Neural cell (in vitro differentiated cells): Measurements from ENCODE around the gene PMEPA1. TPM values are rescaled to one million over a fixed set of nuclear protein-coding genes. Genes with fewer than 3 reads are reported as not detected.

ENCODE experiments used
- H2AFZ ChIP-seq: fragments of 200-600, 300-800 bp; sonication (generic), shearing (Covaris generic); 2 replicates; pipeline ENCODE4 v1.6.0; 2014; ENCODE audit warnings: low read depth, mild to moderate bottlenecking, antibody characterized with exemption, low read length, moderate library complexity
- H3F3A ChIP-seq: fragments of 200-600 bp; shearing (Covaris generic); 2 replicates; pipeline ENCODE4 v1.6.1; 2016; ENCODE audit warnings: mild to moderate bottlenecking, moderate library complexity, mixed read lengths, antibody characterized with exemption, low read length; ENCODE audit not compliant: insufficient read depth, poor library complexity, severe bottlenecking
- H3K27ac ChIP-seq: fragments of 200-600, 300-800 bp; sonication (generic), shearing (Covaris generic); 2 replicates; pipeline ENCODE4 v1.5.1; 2014; ENCODE audit warnings: mild to moderate bottlenecking, low read length, moderate library complexity
- H3K27me3 ChIP-seq: fragments of 300-800, 200-600 bp; sonication (generic), shearing (Covaris generic); 2 replicates; pipeline ENCODE4 v1.6.0; 2014; ENCODE audit warnings: mild to moderate bottlenecking, low read depth, low read length, moderate library complexity; ENCODE audit not compliant: insufficient read depth
- H3K36me3 ChIP-seq: fragments of 300-800, 200-600 bp; sonication (generic), shearing (Covaris generic); 2 replicates; pipeline ENCODE4 v1.5.1; 2014; ENCODE audit warnings: mild to moderate bottlenecking, antibody characterized with exemption, low read length, moderate library complexity; ENCODE audit not compliant: insufficient read depth
- H3K4me2 ChIP-seq: fragments of 300-800, 200-600 bp; sonication (generic), shearing (Covaris generic); 2 replicates; pipeline ENCODE4 v1.6.0; 2014; ENCODE audit warnings: mild to moderate bottlenecking, low read length
- H3K4me3 ChIP-seq: fragments of 300-800, 200-600 bp; sonication (generic), shearing (Covaris generic); 2 replicates; pipeline ENCODE4 v1.5.1; 2014; ENCODE audit warnings: mild to moderate bottlenecking, low read length, moderate library complexity
- H3K79me2 ChIP-seq: fragments of 200-600 bp; shearing (Covaris generic); replicated peaks from 2 replicates; pipeline ENCODE4 v1.6.0; 2014; ENCODE audit warnings: mild to moderate bottlenecking, low read length, moderate library complexity; ENCODE audit not compliant: insufficient read depth
- H3K9ac ChIP-seq: fragments of 300-800, 200-600 bp; sonication (generic), shearing (Covaris generic); 2 replicates; pipeline ENCODE4 v1.6.1; 2016; ENCODE audit warnings: mild to moderate bottlenecking, low read length, mixed read lengths
- H3K9me2 ChIP-seq: fragments of 200-600 bp; shearing (Covaris generic); 2 replicates; pipeline ENCODE4 v1.6.1; 2016; ENCODE audit warnings: mild to moderate bottlenecking, low read length, mixed read lengths; ENCODE audit not compliant: insufficient read depth
- H3K9me3 ChIP-seq: fragments of 200-600, 300-800 bp; sonication (generic), shearing (Covaris generic); 2 replicates; pipeline ENCODE4 v1.6.1; 2016; ENCODE audit warnings: mild to moderate bottlenecking, mixed run types, low read length, moderate library complexity, mixed read lengths
- H4K20me1 ChIP-seq: fragments of 200-600 bp; shearing (Covaris generic); 2 replicates; pipeline ENCODE4 v1.6.1; 2016; ENCODE audit warnings: mild to moderate bottlenecking, mixed run types; ENCODE audit not compliant: insufficient read depth
- CTCF ChIP-seq: fragments of 450-650 bp; IDR thresholded peaks from 2 replicates; pipeline ENCODE4 v1.5.1; 2014; ENCODE audit warnings: antibody characterized with exemption, mild to moderate bottlenecking, moderate library complexity; ENCODE audit not compliant: poor library complexity, severe bottlenecking
- EP300 ChIP-seq: fragments of 450-650 bp; conservative IDR thresholded peaks from 2 replicates; pipeline ENCODE4 v1.6.1; 2014; ENCODE audit warnings: antibody characterized with exemption, mild to moderate bottlenecking, moderate library complexity; ENCODE audit not compliant: poor library complexity, severe bottlenecking
- EZH2 ChIP-seq: fragments of 200-600, 300-800 bp; shearing (Covaris generic), sonication (generic); IDR thresholded peaks from 2 replicates; pipeline ENCODE4 v1.6.1; 2014; ENCODE audit warnings: antibody characterized with exemption, low read length, borderline replicate concordance, mild to moderate bottlenecking; ENCODE audit not compliant: insufficient read depth, poor library complexity, severe bottlenecking
- MXI1 ChIP-seq: fragments of 450-650 bp; conservative IDR thresholded peaks from 2 replicates; pipeline ENCODE4 v1.6.1; 2014; ENCODE audit warnings: antibody characterized with exemption, mild to moderate bottlenecking; ENCODE audit not compliant: poor library complexity, severe bottlenecking
- POLR2AphosphoS5 ChIP-seq: IDR thresholded peaks from 2 replicates; pipeline ENCODE4 v1.6.1; 2012
- RAD21 ChIP-seq: fragments of 450-650 bp; conservative IDR thresholded peaks from 2 replicates; pipeline ENCODE4 v1.6.1; 2014; ENCODE audit warnings: antibody characterized with exemption, mild to moderate bottlenecking, moderate library complexity
- REST ChIP-seq: IDR thresholded peaks from 2 replicates; pipeline ENCODE4 v1.6.1; 2012; ENCODE audit warnings: borderline replicate concordance
- SMC3 ChIP-seq: fragments of 450-650 bp; conservative IDR thresholded peaks from 2 replicates; pipeline ENCODE4 v1.6.1; 2014; ENCODE audit warnings: antibody characterized with exemption, mild to moderate bottlenecking, moderate library complexity; ENCODE audit not compliant: poor library complexity
- TAF1 ChIP-seq: IDR thresholded peaks from 2 replicates; pipeline ENCODE4 v1.6.1; 2012; ENCODE audit warnings: low read depth
- polyA plus RNA-seq: library from polyadenylated mRNA; depleted of rRNA; stranded (reverse); fragments of >200 nt; gene quantifications from 2 replicates; pipeline ENCODE4 v1.2.3, GENCODE V29; 2014

The PMEPA1 gene
- polyA plus RNA-seq, 1 donor from 2014 or later: 5.0 TPM

DNA sequence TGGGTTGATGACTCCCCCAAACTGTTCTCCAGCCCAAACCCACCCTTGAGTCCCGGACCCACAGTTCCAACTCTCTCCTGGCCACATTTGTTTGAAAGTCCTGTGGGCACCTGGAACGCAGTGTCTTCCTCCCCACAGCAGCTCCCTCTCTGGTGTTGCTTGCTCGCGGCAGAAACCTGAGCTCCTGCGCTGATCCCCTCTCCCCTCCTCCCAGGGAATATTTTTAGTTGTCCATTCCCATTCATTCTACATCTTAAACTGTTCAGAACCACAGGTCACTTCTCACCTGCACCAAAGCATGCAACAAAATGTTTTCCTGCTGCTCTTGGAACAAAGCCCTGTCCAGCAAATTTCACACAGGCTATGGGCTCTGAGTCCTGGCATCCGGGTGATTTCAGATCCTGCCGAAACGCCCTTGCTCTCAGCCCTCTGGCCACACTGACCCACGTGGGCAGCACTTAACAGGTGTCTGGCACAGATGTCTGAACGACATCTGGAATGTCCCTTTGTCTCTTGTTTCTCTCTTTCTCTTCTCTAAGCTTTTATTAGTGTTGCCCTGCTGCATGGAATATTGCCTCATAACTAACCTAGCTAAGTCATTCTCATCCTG, 27.0 kb upstream of the PMEPA1 start:
- no peak for TF ChIP-seq MXI1
- TF ChIP-seq TAF1: no peak
- no peak for TF ChIP-seq RAD21
- no peak for TF ChIP-seq EZH2
- no peak for TF ChIP-seq REST
- TF ChIP-seq SMC3: no peak
- TF ChIP-seq EP300: no peak
- no peaks in the 10 kb centered on the region for H3F3A ChIP-seq
- no peak overlapping the region for H3K4me2 ChIP-seq

GRCh38 chr20:57735831-57736737, 26.3 kb upstream of the PMEPA1 start:
- no peaks in the 10 kb centered on the region for H4K20me1 ChIP-seq
- H3K36me3 ChIP-seq: no peaks in the 10 kb centered on the region
- H3K9me3 ChIP-seq: no peaks in the 10 kb centered on the region
- no peaks in the 10 kb centered on the region for H3K9me2 ChIP-seq
- H3F3A ChIP-seq: no peaks in the 10 kb centered on the region
- H3K4me3 ChIP-seq: no peak overlapping the region
- H3K79me2 ChIP-seq: no peaks in the 10 kb centered on the region
- TF ChIP-seq EZH2: no peak
- TF ChIP-seq MXI1: no peak
- TF ChIP-seq EP300: no peak
- no peak for TF ChIP-seq TAF1
- no peak for TF ChIP-seq CTCF
- no peak for TF ChIP-seq SMC3
- no peak for TF ChIP-seq POLR2AphosphoS5
- TF ChIP-seq RAD21: no peak
- no peak for TF ChIP-seq REST
- no peak overlapping the region for H2AFZ ChIP-seq
- no peak overlapping the region for H3K27ac ChIP-seq
- no peak overlapping the region for H3K9ac ChIP-seq
- no peak overlapping the region for H3K4me2 ChIP-seq
- no peaks in the 10 kb centered on the region for H3K27me3 ChIP-seq

More for the DNA sequence above, 27.0 kb upstream of the PMEPA1 start:
- H3K4me3 ChIP-seq: no peak overlapping the region
- no peaks in the 10 kb centered on the region for H3K9me3 ChIP-seq
- H3K79me2 ChIP-seq: no peaks in the 10 kb centered on the region
- no peak overlapping the region for H3K9ac ChIP-seq
- no peaks in the 10 kb centered on the region for H3K36me3 ChIP-seq
- no peak overlapping the region for H3K27ac ChIP-seq
- no peaks in the 10 kb centered on the region for H3K27me3 ChIP-seq
- no peaks in the 10 kb centered on the region for H3K9me2 ChIP-seq
- no peak overlapping the region for H2AFZ ChIP-seq
- no peaks in the 10 kb centered on the region for H4K20me1 ChIP-seq
